ENCODE results near the gene SELENOK. TPM values are rescaled to one million over a fixed set of nuclear protein-coding genes. Genes with fewer than 3 reads are reported as not detected.

The SELENOK gene
- total RNA-seq, 1 experiment from 2014 or later: 25.0 TPM

DNA sequence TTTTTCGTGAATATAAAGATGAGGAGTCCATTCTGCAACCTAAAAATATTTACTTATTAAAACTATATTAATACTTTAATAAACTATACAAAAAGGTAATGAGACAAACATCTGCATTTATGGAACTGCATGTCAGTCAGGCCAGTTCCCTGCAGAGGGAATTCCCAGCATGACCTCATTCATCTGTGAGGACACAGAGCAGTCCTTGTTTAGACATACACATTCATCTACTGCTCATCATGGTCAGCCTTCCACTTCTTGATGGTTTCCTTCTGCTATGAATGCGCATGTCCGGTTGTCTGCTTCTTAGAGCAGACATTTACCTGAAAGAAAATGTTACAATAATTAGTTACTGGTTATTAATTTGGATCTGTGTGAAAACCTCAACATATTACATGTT lies 6.4 kb downstream of the SELENOK start:
- DNase-seq (ENCODE audit: extremely low read depth, low read depth): no peak

- no peak for DNase-seq (ENCODE audit: extremely low read depth, low read depth)
Measured at GRCh38 chr3:53884623-53885022, 7.0 kb downstream of the SELENOK start.

DNA sequence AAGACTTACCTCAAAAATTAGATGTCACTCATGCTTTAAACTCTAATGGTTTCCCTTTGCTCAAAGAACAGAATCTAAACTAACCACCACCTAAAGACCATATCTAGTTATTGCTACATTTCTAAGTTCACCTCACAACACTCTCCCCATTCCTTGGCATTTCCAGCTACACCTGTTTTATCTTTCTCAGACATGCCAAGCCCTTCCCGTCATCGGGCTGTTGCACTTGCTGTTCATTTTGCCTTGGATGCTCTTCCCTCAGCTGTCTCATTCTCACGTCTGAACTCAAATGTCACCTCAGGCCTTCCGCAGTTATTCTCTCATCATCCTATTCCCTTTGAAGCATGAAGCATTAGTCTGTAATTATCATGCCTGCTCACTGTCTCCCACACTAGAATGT lies 8.7 kb downstream of the SELENOK start:
- no peak for DNase-seq (ENCODE audit: extremely low read depth, low read depth)

DNA sequence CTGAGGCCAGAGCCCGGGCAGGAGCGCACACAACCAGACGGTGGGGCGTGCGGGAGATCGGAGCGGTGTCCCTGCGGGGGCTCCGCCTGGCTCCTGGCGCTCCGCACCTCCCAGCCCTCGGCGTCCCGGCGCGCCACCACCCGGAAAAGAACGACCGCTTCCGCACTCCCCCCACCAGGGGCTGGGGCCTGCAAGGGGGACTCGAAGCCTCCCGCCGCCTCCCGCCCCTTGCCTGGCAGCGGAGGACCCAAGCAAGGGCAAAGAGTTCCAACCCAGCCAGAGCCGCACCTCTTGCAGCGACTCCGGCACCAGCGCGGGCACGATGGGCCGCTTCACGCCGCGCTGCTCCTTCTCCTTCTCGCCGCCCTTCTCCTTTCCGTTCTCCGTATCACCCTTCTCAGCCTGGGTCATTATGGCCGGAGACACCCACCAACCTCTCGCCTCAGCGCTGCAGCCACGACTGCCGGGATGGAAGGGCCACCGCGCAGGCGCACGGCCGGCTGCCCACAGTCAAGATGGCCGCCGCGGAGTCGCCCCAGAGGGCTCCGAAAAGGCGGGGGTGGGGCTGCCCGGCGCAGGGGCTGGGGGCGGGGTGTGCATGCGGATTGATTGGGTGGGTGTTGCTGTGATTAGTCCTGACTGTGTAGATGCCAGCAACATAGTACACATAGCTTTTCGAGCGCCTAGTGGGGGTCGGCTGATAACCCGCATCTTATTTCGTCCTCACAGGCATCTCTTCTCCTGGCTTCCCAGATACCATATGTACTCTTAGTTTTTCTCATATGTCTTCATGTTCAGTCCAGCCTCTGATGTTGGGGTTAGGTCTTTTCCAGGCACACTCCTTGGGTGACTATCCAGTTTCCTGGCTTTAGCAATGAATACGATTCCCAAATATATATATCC lies 9.7 kb downstream of the SELENOK start, which contains the start of gene ACTR8:
TSS of gene ACTR8 (minus strand) at position 462 of the 903 bp plus-strand sequence. CDS start at position 411, 51 bp downstream.
- peak; percentile 65 for DNase-seq (ENCODE audit: extremely low read depth, low read depth)

GRCh38 chr3:53880396-53881345 lies 11.0 kb downstream of the SELENOK start:
- no peak for DNase-seq (ENCODE audit: extremely low read depth, low read depth)

- no peak for DNase-seq (ENCODE audit: extremely low read depth, low read depth)
Measured at GRCh38 chr3:53865732-53866499, 25.7 kb downstream of the SELENOK start.

DNA sequence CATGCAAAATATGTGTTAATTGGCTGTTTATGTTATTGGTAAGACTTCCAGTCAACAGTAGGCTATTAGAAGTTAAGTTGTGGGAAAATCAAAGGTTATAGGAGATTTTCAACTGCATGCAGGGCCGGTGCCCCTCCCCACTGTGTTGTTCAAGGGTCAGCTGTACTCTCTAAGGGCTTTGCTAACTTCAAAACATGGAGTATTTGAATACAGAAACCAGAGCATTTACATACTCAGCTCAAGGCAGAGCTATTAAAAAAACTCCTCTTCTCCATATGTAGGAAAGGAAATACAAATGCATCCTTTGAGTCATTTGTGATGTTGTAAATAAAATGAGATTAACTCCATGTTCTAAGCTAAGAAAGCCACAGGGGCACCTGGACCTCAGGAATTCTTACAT lies 28.5 kb downstream of the SELENOK start:
- DNase-seq (ENCODE audit: extremely low read depth, low read depth): no peak

- no peak for DNase-seq (ENCODE audit: extremely low read depth, low read depth)
Measured at GRCh38 chr3:53862241-53862640, 29.4 kb downstream of the SELENOK start.

DNA sequence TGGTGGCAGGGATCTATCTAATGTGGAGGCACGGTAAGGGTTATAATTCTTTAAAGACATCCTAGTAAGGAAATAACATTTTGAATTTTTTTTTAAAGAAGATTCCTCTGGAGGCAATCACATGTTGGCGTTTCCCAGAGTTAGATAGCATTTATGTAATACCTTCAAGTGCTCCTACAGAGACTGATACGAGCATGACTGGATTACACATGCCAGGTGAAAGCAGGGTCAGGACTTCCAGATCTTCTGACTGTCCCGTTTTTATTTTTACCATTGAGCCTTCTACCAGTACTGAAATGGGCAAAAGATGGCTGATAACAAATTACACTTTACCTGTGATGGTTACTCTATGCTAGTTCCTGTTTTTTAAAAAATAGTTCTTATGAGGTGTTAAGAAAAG lies 31.5 kb downstream of the SELENOK start:
- DNase-seq (ENCODE audit: extremely low read depth, low read depth): no peak

GRCh38 chr3:53859178-53859577 lies 32.5 kb downstream of the SELENOK start:
- DNase-seq (ENCODE audit: extremely low read depth, low read depth): no peak

- no peak for DNase-seq (ENCODE audit: extremely low read depth, low read depth)
Measured at GRCh38 chr3:53858096-53858741, 33.4 kb downstream of the SELENOK start.

DNA sequence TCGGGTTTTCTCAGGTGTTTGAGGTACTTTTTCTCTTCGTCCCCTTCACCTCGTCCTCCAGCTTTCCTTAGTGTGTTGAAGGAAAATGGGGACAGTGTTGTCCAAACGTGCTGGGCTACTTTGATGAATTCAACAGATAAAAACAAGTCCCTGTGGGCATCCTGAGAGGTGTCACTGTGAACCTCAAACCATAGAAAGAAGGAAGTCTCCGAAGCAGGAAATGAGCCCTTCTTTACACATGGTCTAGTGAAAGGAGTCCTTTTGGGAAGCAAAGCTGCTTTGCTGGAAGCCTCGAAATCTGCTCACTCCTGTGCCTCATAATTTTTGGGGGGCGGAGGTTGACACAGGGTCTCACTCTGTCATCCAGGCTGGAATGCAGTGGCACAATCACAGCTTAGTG lies 34.7 kb downstream of the SELENOK start:
- DNase-seq (ENCODE audit: extremely low read depth, low read depth): no peak

- DNase-seq (ENCODE audit: extremely low read depth, low read depth): no peak
Measured at GRCh38 chr3:53850895-53851294, 40.8 kb downstream of the SELENOK start.

GRCh38 chr3:53849916-53850315 lies 41.7 kb downstream of the SELENOK start:
- DNase-seq (ENCODE audit: extremely low read depth, low read depth): no peak

DNA sequence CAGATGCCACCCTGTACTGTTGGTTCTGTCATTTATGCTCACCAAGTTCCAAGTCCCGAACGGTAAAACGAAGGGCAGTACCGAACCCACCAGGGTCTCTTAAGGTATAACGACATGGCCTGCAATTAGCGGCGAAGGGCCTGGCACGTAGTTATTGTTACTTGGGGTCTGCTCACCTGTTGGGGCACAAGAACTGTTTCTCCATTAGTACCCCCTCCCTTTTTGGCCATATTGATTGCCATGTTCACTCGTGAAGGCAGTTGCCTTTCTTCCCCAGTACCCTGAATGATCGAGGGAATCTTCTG lies 44.9 kb downstream of the SELENOK start:
- DNase-seq (ENCODE audit: extremely low read depth, low read depth): no peak

DNA sequence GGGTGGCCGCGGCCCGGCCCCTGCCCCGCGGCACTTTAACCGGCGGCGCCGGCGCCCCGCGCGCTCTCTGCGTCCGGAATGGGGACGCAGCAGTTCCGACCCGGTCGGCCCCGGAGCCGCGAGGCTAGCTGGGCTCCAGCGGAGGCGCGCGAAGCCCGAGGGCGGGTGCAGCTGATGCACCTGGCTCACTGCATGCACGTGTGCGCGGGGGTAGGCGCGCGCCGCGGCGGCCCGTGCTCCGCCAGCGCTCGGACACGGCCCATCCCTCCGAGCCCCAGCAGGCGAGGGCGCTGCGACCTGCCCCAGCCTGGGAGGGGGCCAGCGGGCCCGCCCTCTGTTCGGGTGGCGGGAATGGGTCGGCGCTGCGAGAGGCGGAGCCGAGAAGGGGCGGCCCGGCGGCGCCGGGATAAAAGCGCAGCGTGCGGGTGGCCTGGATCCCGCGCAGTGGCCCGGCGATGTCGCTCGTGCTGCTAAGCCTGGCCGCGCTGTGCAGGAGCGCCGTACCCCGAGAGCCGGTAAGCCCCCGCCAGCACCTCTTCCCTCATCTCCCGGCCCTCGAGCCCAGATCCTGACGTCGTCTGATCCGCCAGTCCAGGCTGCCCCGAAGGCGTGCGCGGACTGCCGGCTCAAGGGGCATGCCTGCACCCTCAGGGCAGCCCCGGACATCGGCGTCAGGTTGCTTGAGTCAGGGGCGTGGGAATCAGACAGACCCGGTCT lies 45.4 kb downstream of the SELENOK start, which contains the start of the genes CHDH and IL17RB:
TSS of gene CHDH (minus strand) at position 286 of the 717 bp plus-strand sequence. CDS start 22,411 bp downstream, outside the sequence.
TSS of gene IL17RB (plus strand) at position 435 of the 717 bp plus-strand sequence. CDS start at position 456, 21 bp downstream.
- DNase-seq (ENCODE audit: extremely low read depth, low read depth): peak; percentile 20

- no peak for DNase-seq (ENCODE audit: extremely low read depth, low read depth)
Measured at GRCh38 chr3:53845881-53846133, 45.9 kb downstream of the SELENOK start.

DNA sequence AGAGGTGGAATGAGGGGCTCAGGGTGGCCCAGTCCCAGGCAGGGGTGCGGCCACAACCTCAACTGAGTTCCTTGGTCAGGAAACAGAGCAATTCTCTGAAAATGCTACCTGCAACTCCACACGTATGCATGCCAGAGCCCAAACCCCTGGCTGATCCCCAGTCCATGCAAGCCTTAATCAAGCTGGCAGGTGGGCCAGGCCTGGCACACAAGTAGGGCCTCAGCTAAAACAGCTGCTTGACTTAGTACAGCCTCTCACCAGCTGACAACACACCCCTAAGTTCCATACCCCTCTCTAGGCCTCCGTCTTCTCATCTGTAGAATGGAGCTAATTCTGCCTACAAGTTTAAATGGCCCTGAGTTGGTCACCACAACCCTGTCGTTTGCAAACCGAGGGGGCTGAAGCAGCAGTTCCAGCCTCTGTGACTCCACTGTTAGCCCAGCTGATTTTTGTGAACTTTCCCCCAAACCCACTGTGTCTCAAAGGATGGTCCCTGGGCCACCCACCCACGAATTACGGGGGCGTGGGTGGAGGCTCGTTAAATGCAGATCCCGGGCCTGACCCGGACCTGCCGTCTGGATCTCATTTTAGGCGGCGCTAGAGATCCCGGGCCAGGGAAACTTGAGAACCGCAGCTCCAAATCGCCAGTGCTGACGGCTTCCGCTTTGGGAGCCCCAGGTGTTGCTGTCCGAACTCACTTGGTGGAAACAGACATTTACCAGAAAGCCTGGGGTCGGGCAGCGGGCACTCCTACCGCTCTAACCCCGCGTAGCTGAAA lies 46.4 kb downstream of the SELENOK start:
- DNase-seq (ENCODE audit: extremely low read depth, low read depth): no peak

Measured in NCI-H460 (cell line).